ACHN (cell line): ENCODE measurements around the gene SEPTIN5.

Experiments used
- DNase-seq: peaks from one replicate; pipeline ENCODE4 v3.0.0-alpha.2; 2015
- in situ Hi-C: cut with HindIII; loops from 2 replicates; pipeline ENCODE4 v1.10.0; 2017; ENCODE audit warnings: low sequenced_read_pairs, low pct_ligation_motif_present, low pct_unique_long_range_greater_than_20kb

SEPTIN5 gene

GRCh38 chr22:19753996-19754700 lies 39.8 kb downstream of the SEPTIN5 start:
- no peak for DNase-seq
- in situ Hi-C loops = no loop called here

GRCh38 chr22:19754701-19755144 lies 40.4 kb downstream of the SEPTIN5 start:
- in situ Hi-C loops = no loop called here

DNA sequence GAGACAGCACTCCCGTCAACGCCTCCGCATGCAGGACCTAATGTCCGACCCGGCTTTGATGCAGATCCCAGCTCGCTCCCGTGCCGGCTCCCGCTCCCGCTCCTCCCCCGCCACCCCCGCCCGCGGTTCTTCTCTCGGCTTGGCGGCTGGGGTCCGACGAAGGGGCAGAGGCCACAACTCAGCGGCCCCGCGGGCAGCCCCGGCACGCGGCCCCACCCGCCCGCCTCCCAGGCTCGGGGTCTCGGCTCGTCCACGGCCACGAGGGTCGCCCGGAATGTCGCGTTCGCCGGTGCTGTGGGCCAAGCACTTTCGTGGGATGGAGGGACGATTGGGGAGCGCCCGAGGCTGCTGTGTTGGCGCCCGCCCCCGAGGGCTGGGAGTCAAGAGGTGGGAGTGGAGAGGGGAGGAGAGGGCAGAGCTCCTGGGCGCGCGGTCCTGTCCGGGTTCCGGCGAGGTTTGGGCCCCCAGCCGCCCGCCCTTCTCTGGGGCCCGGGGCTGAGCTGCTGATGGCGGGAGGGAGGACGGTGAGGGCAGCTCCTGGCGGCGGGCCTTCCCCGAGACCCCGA lies 40.9 kb downstream of the SEPTIN5 start:
- in situ Hi-C loops = no loop called here
- no peak for DNase-seq

More at GRCh38 chr22:19754701-19755144, 40.4 kb downstream of the SEPTIN5 start:
- no peak for DNase-seq

DNA sequence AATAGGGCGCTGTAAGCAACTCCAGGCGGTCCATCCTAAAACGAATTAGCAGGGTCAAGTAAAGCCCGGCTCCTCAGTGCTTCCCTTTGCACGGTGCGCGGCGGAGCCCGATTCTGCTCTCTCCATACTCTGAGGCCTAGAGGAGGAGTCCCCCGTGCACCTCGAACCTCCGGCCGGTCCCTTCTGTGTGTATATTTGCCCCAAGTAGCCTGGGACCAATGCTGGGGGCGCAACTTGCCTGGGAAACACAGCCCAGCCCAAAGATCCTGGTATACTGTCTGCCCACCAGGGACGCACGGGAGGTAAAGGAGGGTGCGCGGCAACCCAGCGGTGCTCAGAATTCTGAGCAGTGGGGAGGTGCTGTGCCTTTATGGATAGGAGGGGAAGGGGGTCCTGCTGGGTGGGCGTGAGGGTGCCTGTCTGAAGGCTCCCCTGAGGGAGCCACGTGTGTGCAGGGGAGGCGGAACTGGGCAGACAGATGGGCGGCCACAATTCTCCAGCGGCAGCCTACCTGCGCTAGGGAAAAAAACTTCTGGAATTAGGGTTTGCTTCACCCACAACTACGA lies 41.5 kb downstream of the SEPTIN5 start:
- DNase-seq = no peak
- in situ Hi-C loops = no loop called here

GRCh38 chr22:19756288-19757128 lies 42.2 kb downstream of the SEPTIN5 start:
- in situ Hi-C loops = no loop called here
- peak; percentile 52 for DNase-seq

DNA sequence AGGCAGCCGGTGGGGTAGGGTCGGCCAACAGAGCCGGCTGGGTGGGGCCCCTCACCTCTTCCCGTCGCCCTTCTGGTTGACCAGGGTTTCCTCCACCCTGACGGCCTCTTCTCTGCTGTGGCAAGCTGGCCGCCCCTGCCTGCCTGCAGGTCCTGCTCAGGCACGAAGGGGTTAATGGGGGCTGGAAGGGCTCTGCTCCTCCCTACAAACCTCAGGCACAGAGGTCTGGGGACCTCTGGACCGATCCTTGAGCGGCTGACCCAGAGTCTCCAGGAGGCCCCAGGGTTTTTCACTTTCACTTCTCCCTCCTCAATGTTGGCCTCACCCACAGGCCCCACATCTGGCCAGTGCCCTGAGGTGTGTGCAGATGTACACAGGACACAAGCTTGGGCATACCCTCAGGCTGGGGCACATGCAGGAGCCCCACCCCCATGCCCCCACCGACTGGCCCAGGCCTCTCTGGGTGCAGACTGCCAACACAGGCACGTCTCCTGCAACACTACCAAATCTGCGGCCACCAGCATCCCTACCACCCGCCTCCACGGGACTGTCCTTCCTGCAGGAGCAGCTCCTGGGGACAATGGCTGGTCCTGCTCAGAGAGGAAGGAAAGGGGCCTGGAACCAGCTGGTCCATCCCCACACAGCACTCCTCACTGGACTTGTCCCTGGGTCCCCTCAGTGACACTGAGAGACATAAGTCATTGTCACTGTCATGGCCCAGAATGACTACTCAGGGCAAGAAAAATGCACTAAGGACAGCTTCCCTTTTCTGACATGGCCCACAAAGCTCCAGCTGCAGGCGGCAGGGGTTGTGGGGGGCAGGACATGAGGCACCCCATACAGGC lies 43.1 kb downstream of the SEPTIN5 start:
- in situ Hi-C loops = no loop called here
- DNase-seq = no peak

DNA sequence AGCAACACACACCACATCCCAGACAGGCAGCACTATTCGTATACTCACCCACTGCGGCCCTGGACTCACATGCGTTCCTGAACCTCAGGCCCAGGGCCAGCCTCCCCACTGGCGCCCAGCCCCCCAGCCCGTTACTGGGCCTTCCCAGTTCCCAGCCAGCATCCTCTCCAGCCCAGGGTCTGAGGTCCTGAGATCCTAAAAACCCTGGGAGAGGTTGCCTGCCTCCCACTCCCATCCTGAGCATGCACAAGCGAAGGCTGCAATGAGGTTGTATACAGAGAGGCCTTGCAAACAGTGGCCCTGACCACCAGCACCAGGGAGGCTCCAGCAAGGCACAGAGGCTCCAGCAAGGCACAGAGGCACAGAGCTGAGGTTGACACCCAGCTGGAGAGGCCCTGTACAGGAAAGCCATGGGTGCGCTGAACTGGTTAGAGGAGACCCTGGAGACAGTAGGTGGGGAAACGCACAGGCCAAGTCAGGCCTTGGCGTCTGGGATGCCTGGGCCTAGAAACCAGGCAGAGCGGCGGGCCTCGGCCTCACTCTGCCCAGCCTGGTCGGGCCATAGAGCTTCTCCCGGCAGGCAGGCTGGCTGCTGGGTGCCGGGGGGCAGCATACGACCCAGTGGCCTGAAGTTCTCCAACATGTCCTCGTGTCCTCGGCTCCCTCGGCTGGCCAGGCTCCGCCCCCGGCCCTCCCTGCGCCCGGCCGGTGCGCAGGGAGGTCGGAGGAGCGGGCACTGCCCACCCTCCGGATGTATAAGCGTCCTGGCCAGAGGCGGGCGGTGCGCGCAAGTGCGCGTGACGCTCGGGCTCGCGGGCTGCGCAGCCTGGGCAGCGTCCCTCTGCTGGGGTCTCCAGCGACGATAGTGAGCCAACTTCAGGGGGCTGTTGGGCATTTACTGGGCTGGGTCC lies 43.9 kb downstream of the SEPTIN5 start:
- in situ Hi-C loops = no loop called here
- DNase-seq = no peak

GRCh38 chr22:19758896-19759426 lies 44.7 kb downstream of the SEPTIN5 start:
- in situ Hi-C loops = no loop called here
- DNase-seq = no peak

DNA sequence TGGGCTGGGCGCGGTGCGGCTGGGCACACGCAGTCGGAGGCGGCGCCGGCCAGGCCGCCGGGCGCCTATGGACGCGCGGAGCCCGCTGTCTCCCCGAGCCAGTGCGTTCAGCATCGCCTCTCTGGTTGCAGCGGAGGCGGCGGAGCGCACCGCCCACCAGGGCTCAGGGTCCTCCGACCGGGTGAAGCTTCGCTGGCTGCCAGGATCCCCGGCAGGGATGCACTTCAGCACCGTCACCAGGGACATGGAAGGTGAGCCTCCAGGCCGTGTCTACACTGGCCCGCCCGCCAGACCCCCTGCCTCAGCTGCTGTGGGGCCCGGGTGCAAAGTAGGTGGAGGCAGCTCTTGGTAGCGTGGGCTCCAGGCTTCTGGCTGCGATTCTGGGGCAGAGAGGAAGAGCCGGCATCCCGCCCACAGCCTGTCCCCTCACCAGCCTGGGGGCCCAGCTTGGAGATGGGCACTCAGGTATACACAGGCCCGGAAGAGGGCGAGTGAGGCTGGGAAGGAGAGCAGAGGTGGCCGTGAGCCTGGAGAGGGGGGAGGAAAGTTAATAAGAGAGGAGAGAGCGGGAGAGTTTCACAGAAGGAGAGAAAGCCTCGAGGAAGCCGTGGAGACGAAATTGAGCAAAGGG lies 45.2 kb downstream of the SEPTIN5 start:
- in situ Hi-C loops = no loop called here
- no peak for DNase-seq

GRCh38 chr22:19760058-19760950 lies 46.0 kb downstream of the SEPTIN5 start, which contains the start of gene TBX1:
TBX1 (plus strand) TSS chr22:19760778; CDS start chr22:19760844, 66 bp downstream.
- in situ Hi-C loops = no loop called here
- no peak for DNase-seq

GRCh38 chr22:19760951-19761724 lies 46.8 kb downstream of the SEPTIN5 start:
- no peak for DNase-seq
- in situ Hi-C loops = no loop called here

GRCh38 chr22:19761725-19762567 lies 47.6 kb downstream of the SEPTIN5 start:
- no peak for DNase-seq
- in situ Hi-C loops = no loop called here

DNA sequence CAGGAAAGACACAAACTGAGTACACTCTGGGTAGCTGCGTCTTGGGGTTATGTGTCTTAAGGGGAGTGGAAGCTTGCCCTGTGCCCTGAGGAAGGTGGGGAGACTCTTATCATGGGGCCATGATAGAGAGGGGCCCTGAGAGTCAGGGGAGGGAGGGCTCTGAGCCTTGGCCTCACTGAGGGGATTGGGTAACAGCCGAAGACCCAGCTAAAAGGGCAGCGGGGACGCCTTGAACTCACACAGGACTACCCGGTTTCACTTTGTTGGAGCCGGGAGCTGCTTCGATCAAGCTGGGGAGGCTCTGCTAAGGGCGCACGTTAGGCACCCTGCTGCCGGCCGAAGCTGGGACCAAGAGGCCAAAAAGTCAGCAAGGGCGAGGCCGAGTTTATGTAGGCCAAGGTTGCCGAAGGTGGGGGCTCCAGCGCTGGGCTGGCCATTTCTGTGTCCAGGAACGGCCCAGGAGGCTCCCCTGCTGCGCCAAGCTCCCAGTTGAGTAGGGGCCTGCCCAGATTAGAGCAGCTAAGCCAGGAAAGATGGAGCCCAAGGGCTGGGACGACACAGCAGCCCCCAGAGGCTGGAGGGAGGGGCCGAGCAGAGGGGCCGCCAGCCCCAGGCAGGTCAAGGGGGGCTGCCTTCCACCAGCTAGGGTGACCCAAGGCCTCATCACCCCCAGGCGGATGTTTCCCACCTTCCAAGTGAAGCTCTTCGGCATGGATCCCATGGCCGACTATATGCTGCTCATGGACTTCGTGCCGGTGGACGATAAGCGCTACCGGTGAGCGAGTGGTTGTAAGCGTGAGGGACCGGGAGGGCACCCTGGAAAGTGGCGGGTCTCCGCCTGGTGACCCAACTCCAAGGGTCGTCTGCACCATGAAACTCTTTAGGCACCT lies 48.5 kb downstream of the SEPTIN5 start:
- DNase-seq = no peak
- in situ Hi-C loops = no loop called here
